Right cardiac atrium (tissue), 5 donors: ENCODE data around the gene GABRB3. TPM values are rescaled to one million over a fixed set of nuclear protein-coding genes. Genes with fewer than 3 reads are reported as not detected.

ENCODE experiments used
- ATAC-seq, 2 donors: fragments of 200-7000 bp; cut with Tn5 transposase; one replicate each; pipeline versions ENCODE4 v1.8.0 to v1.9.1; 2020; ENCODE audit warnings: moderate library complexity in 2 of 2, mild to moderate bottlenecking in 1 of 2
- DNase-seq, 3 donors: peaks; one replicate each; pipeline ENCODE4 v3.0.0-alpha.2; 2020
- H3K27ac ChIP-seq: one replicate; pipeline ENCODE4 v1.5.1; 2013; ENCODE audit warnings: mild to moderate bottlenecking, low read length, control low read depth, moderate library complexity
- H3K27me3 ChIP-seq: one replicate; pipeline ENCODE4 v1.6.1; 2013; ENCODE audit not compliant: control insufficient read depth, insufficient read depth
- H3K4me1 ChIP-seq: one replicate; pipeline ENCODE4 v1.6.1; 2013; ENCODE audit warnings: low read length; ENCODE audit not compliant: control insufficient read depth, insufficient read depth
- H3K4me3 ChIP-seq: one replicate; pipeline ENCODE4 v1.5.1; 2013; ENCODE audit warnings: low read length, control low read depth
- H3K9me3 ChIP-seq: one replicate; pipeline ENCODE4 v1.6.1; 2013; ENCODE audit warnings: low read length; ENCODE audit not compliant: control insufficient read depth
- WGBS: extraction: QIAGEN DNeasy Blood & Tissue Kit; methylation state at CpG from one replicate; pipeline ENCODE4 v1.1.7; 2013; 5-methylcytosine and 5-hydroxymethylcytosine counted together
- intact Hi-C, 4 donors: fragments of 100-400 bp; cut with DNase I; formaldehyde crosslinking; loops; one replicate each; pipeline versions ENCODE4 v1.11.0 to v1.14.0; 2022 to 2023
- polyA plus RNA-seq: library from polyadenylated mRNA; stranded (reverse); fragments of 200-250 nt; gene quantifications from one replicate; pipeline ENCODE4 v1.2.3, GENCODE V29; 2013
- total RNA-seq, 4 donors: library from RNA; stranded (reverse); fragmentation: NEBNext Ultra II Directional; extraction: Animal tissue kit (Norgen Biotek cat#: 25700); gene quantifications; one replicate each; pipeline ENCODE4 v1.2.1, GENCODE V29; 2021
- donor health status: healthy with polysubstance abuse.
- donor health status: DM: no; HTN: yes; CAD: no.
- donor health status: DM: no; HTN: no; CAD: no.
- donor health status: DM: no; HTN: yes; CAD: no; lungs with severe emphysema.
- donor health status: DM: yes; HTN: yes; CAD: no.

GABRB3 gene
- total and polyA plus RNA-seq, 5 donors = 6.3 to 63.4 (median 27.4) TPM

- ATAC-seq (no peak), DNase-seq (no peak)
- Histone ChIP-seq H3K4me3 (no peak overlapping the region), H3K9me3 (no peaks in the 10 kb centered on the region), H3K27ac (no peak overlapping the region), H3K27me3 (no peaks in the 10 kb centered on the region), H3K4me1 (no peaks in the 10 kb centered on the region)
- WGBS = 82% methylated on average over 3 of the region's 3 CpGs
- intact Hi-C loops = loop anchor here in 2 of 4 donors (10.0 kb wide), 2 partner anchors 51 to 291 kb away; no protein-coding TSS in a partner anchor
Observed at GRCh38 chr15:26555898-26556297, 217.0 kb downstream of the GABRB3 start.

- Histone ChIP-seq H3K27me3 (no peaks in the 10 kb centered on the region), H3K27ac (no peak overlapping the region), H3K4me1 (no peaks in the 10 kb centered on the region), H3K9me3 (no peaks in the 10 kb centered on the region), H3K4me3 (no peak overlapping the region)
- ATAC-seq (peak in 1 of 2 donors; percentile 14), DNase-seq (no peak)
- intact Hi-C loops = loop anchor here in 2 of 4 donors (10.0 kb wide), 2 partner anchors 47 to 287 kb away; no protein-coding TSS in a partner anchor
- WGBS = 82% methylated on average over 9 of the region's 9 CpGs
Observed at GRCh38 chr15:26551473-26551872, 221.4 kb downstream of the GABRB3 start.

- Histone ChIP-seq H3K9me3 (no peaks in the 10 kb centered on the region), H3K4me3 (no peak overlapping the region), H3K27me3 (no peaks in the 10 kb centered on the region), H3K4me1 (no peaks in the 10 kb centered on the region), H3K27ac (no peak overlapping the region)
- peak; percentile 47 to 59 for ATAC-seq
- WGBS = 29% methylated on average over 3 of the region's 3 CpGs
- intact Hi-C loops = loop anchor here in 2 of 4 donors (10.0 kb wide), 2 partner anchors 46 to 286 kb away; no protein-coding TSS in a partner anchor
- no peak for DNase-seq
Observed at GRCh38 chr15:26550880-26551279, 222.0 kb downstream of the GABRB3 start.

- no peaks in the 10 kb centered on the region for H3K9me3 ChIP-seq
- no peak for ATAC-seq
- intact Hi-C loops = no loop called here
- DNase-seq = no peak
- H3K4me1 ChIP-seq = no peaks in the 10 kb centered on the region
- no peaks in the 10 kb centered on the region for H3K27me3 ChIP-seq
- 56% methylated on average over 2 of the region's 2 CpGs for WGBS
- H3K27ac ChIP-seq = no peak overlapping the region
- H3K4me3 ChIP-seq = no peak overlapping the region
Observed at GRCh38 chr15:26537663-26538062, 235.2 kb downstream of the GABRB3 start.

GRCh38 chr15:26531489-26531888 lies 241.4 kb downstream of the GABRB3 start:
- H3K27me3 ChIP-seq = no peaks in the 10 kb centered on the region
- no peak overlapping the region for H3K27ac ChIP-seq
- intact Hi-C loops = no loop called here
- H3K4me3 ChIP-seq = no peak overlapping the region
- H3K9me3 ChIP-seq = no peaks in the 10 kb centered on the region
- H3K4me1 ChIP-seq = no peaks in the 10 kb centered on the region
- 78% methylated on average over 4 of the region's 4 CpGs for WGBS
- ATAC-seq (no peak), DNase-seq (no peak)

- 81% methylated on average over 2 of the region's 2 CpGs for WGBS
- intact Hi-C loops = no loop called here
Observed at GRCh38 chr15:26525096-26525495, 247.8 kb downstream of the GABRB3 start.

GRCh38 chr15:26521691-26522198 lies 251.1 kb downstream of the GABRB3 start:
- peaks cover 2% of the 10 kb centered on the region for H3K4me1 ChIP-seq
- H3K27me3 ChIP-seq = no peaks in the 10 kb centered on the region
- H3K4me3 ChIP-seq = no peak overlapping the region
- WGBS = 67% methylated on average over 9 of the region's 9 CpGs
- intact Hi-C loops = no loop called here
- H3K9me3 ChIP-seq = no peaks in the 10 kb centered on the region
- no peak overlapping the region for H3K27ac ChIP-seq
- DNase-seq (no peak), ATAC-seq (peak in 1 of 2 donors; percentile 40)

More at GRCh38 chr15:26525096-26525495, 247.8 kb downstream of the GABRB3 start:
- no peaks in the 10 kb centered on the region for H3K4me1 ChIP-seq
- DNase-seq (no peak), ATAC-seq (no peak)
- H3K27ac ChIP-seq = no peak overlapping the region
- no peak overlapping the region for H3K4me3 ChIP-seq
- no peaks in the 10 kb centered on the region for H3K27me3 ChIP-seq
- H3K9me3 ChIP-seq = no peaks in the 10 kb centered on the region

- Histone ChIP-seq H3K9me3 (no peaks in the 10 kb centered on the region), H3K27ac (no peak overlapping the region), H3K27me3 (no peaks in the 10 kb centered on the region), H3K4me3 (no peak overlapping the region), H3K4me1 (peaks cover 2% of the 10 kb centered on the region)
- intact Hi-C loops = no loop called here
- DNase-seq (no peak), ATAC-seq (peak; percentile 52 to 74)
- 46% methylated on average over 8 of the region's 8 CpGs for WGBS
Observed at GRCh38 chr15:26521130-26521529, 251.7 kb downstream of the GABRB3 start.

- H3K27me3 ChIP-seq = no peaks in the 10 kb centered on the region
- H3K4me3 ChIP-seq = no peak overlapping the region
- ATAC-seq = no peak
- no peak overlapping the region for H3K27ac ChIP-seq
- no peak for DNase-seq
- intact Hi-C loops = loop anchor here in 1 of 4 donors (10.0 kb wide), 1 partner anchor 56 kb away; no protein-coding TSS in a partner anchor
- H3K9me3 ChIP-seq = no peaks in the 10 kb centered on the region
- peaks cover 2% of the 10 kb centered on the region for H3K4me1 ChIP-seq
- WGBS = 71% methylated on average over 6 of the region's 6 CpGs
Observed at GRCh38 chr15:26518885-26519284, 254.0 kb downstream of the GABRB3 start.

GRCh38 chr15:26516102-26516980 lies 256.5 kb downstream of the GABRB3 start:
- no peaks in the 10 kb centered on the region for H3K27me3 ChIP-seq
- peak in 1 of 2 donors; percentile 10 for ATAC-seq
- whole genome bisulfite sequencing = 81% methylated on average over 16 of the region's 16 CpGs
- H3K9me3 ChIP-seq = no peaks in the 10 kb centered on the region
- peaks cover 2% of the 10 kb centered on the region for H3K4me1 ChIP-seq
- no peak overlapping the region for H3K27ac ChIP-seq
- DNase-seq = no peak
- H3K4me3 ChIP-seq = no peak overlapping the region
- intact Hi-C loops = loop anchor here in 1 of 4 donors (10.0 kb wide), 1 partner anchor 58 kb away; no protein-coding TSS in a partner anchor

- ATAC-seq (no peak), DNase-seq (no peak)
- intact Hi-C loops = loop anchor here in 2 of 4 donors (10.0 kb wide), 2 partner anchors 51 to 261 kb away; no protein-coding TSS in a partner anchor
- H3K4me1 ChIP-seq = no peaks in the 10 kb centered on the region
- no peak overlapping the region for H3K27ac ChIP-seq
- H3K4me3 ChIP-seq = no peak overlapping the region
- H3K27me3 ChIP-seq = no peaks in the 10 kb centered on the region
- no peaks in the 10 kb centered on the region for H3K9me3 ChIP-seq
Observed at GRCh38 chr15:26504009-26504408, 268.9 kb downstream of the GABRB3 start.
